GM18508 (cell line): Measurements from ENCODE around the gene NPEPPS.

Experiments
- ATAC-seq: cut with Tn5 transposase; IDR thresholded peaks from one replicate; pipeline ENCODE4 v1.9.1; 2021; ENCODE audit warnings: moderate number of reproducible peaks; ENCODE audit not compliant: insufficient read depth, unreplicated experiment

NPEPPS gene

GRCh38 chr17:47622180-47622549 lies 91.3 kb downstream of the NPEPPS start:
- ATAC-seq = no peak

- no peak for ATAC-seq
Measured at GRCh38 chr17:47624727-47625068, 93.8 kb downstream of the NPEPPS start.

GRCh38 chr17:47628014-47628566 lies 97.2 kb downstream of the NPEPPS start:
- ATAC-seq = no peak

- no peak for ATAC-seq
Measured at GRCh38 chr17:47629826-47630225, 98.9 kb downstream of the NPEPPS start.

- no peak for ATAC-seq
Measured at GRCh38 chr17:47630614-47631013, 99.7 kb downstream of the NPEPPS start.

- no peak for ATAC-seq
Measured at GRCh38 chr17:47632991-47633390, 102.1 kb downstream of the NPEPPS start.

- ATAC-seq = no peak
Measured at GRCh38 chr17:47633996-47634395, 103.1 kb downstream of the NPEPPS start.

GRCh38 chr17:47634870-47635269 lies 104.0 kb downstream of the NPEPPS start:
- ATAC-seq = no peak

- no peak for ATAC-seq
Measured at GRCh38 chr17:47635734-47636133, 104.8 kb downstream of the NPEPPS start.

- ATAC-seq = no peak
Measured at GRCh38 chr17:47636273-47637030, 105.5 kb downstream of the NPEPPS start.

- ATAC-seq = no peak
Measured at GRCh38 chr17:47638903-47639302, 108.0 kb downstream of the NPEPPS start.

- ATAC-seq = no peak
Measured at GRCh38 chr17:47640076-47640475, 109.2 kb downstream of the NPEPPS start.

GRCh38 chr17:47641202-47641601 lies 110.3 kb downstream of the NPEPPS start:
- no peak for ATAC-seq

- no peak for ATAC-seq
Measured at GRCh38 chr17:47643116-47643515, 112.2 kb downstream of the NPEPPS start.

GRCh38 chr17:47644324-47644723 lies 113.4 kb downstream of the NPEPPS start:
- ATAC-seq = no peak

- peak; percentile 69 for ATAC-seq
Measured at GRCh38 chr17:47649153-47649971, 118.5 kb downstream of the NPEPPS start, which contains the start of gene KPNB1. Gene KPNB1, plus strand, starts transcription at chr17:47649919. Its CDS starts 326 bp downstream, at chr17:47650245.

- no peak for ATAC-seq
Measured at GRCh38 chr17:47649972-47650524, 119.1 kb downstream of the NPEPPS start.

- ATAC-seq = no peak
Measured at GRCh38 chr17:47650525-47651522, 119.9 kb downstream of the NPEPPS start.

- no peak for ATAC-seq
Measured at GRCh38 chr17:47651704-47652103, 120.8 kb downstream of the NPEPPS start.

- no peak for ATAC-seq
Measured at GRCh38 chr17:47652570-47652969, 121.7 kb downstream of the NPEPPS start.
